Gastrocnemius medialis (tissue), 4 donors: ENCODE measurements around the gene DPP10.

ENCODE experiments used
- CTCF ChIP-seq, 5 experiments: fragments of 450-650 bp in 3 of 5; fragments of 200-600 bp in 2 of 5; sonication (generic) in 2 of 5; IDR thresholded peaks in 4 of 5; conservative IDR thresholded peaks in 1 of 5; 1 replicate in 4 of 5; 2 replicates in 1 of 5; pipeline ENCODE4 v1.5.1; 2016 to 2019; ENCODE audit warnings: antibody characterized with exemption in 5 of 5, mild to moderate bottlenecking in 3 of 5, moderate library complexity in 3 of 5
- POLR2A ChIP-seq, 2 donors: fragments of 450-650 bp; IDR thresholded peaks; one replicate each; pipeline ENCODE4 v1.6.1; 2017; ENCODE audit warnings: antibody characterized with exemption in 2 of 2, mild to moderate bottlenecking in 2 of 2, moderate library complexity in 2 of 2

- TF ChIP-seq POLR2A (IDR thresholded peaks at IDR 0.05) (no peak), CTCF (IDR thresholded peaks at IDR 0.05 in 4 of 5, conservative IDR thresholded peaks at IDR 0.05 in 1 of 5) (no peak)
Observed at GRCh38 chr2:115460008-115460407, 1017.6 kb downstream of the DPP10 start.
